Suppressor macrophage (primary cell): ENCODE results near the gene TMEM259.

Experiments
- DNase-seq, 4 experiments: peaks; one replicate each; pipeline ENCODE4 v3.0.0-alpha.2; 2020 to 2022

TMEM259 gene

DNA sequence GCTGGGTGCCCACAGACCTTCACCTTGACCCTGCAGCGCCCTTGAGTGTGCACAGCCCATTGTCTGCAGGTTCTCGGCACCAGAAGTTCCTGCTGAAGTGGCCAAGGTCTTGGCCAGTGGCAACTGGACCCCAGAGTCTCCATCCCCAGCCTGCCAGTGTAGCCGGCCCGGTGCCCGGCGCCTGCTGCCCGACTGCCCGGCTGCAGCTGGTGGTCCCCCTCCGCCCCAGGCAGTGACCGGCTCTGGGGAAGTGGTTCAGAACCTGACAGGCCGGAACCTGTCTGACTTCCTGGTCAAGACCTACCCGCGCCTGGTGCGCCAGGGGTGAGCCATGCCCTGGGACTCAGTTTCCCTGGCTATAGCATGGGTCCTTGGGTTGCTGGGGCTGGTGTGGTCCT is 34.1 kb upstream of the TMEM259 start:
- no peak for DNase-seq

DNA sequence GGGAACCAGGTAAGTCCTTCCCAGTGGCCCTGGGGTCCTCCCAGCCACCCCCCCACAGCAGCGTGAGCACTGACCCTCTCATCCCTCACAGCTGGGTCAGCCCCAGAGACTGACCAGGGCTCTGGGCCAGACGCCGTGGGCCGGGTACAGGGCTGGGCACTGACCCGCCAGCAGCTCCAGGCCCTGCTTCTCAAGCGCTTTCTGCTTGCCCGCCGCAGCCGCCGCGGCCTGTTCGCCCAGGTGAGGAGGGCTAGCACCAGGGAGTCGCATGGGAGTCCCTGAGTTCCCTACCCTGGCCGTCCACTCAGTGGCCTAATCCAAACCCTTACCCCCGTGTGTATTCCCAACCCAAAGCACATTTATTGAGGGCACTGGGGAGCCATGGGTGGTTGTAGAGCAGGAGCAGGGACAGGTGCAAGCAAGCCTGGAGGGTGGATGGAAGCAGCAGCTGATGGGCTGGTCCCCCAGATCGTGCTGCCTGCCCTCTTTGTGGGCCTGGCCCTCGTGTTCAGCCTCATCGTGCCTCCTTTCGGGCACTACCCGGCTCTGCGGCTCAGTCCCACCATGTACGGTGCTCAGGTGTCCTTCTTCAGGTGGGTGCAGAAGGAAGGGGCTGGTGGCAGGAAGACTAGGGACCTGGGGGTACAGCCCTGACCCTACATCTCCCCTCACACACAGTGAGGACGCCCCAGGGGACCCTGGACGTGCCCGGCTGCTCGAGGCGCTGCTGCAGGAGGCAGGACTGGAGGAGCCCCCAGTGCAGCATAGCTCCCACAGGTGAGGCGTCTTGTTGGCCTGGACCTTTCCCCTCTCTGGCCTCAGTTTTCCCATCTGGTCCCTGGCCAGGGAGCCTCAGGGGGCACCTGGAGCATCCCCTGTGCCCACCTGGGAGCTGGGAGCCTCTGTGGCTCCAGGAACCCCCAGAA is 33.4 kb upstream of the TMEM259 start:
- no peak for DNase-seq

DNA sequence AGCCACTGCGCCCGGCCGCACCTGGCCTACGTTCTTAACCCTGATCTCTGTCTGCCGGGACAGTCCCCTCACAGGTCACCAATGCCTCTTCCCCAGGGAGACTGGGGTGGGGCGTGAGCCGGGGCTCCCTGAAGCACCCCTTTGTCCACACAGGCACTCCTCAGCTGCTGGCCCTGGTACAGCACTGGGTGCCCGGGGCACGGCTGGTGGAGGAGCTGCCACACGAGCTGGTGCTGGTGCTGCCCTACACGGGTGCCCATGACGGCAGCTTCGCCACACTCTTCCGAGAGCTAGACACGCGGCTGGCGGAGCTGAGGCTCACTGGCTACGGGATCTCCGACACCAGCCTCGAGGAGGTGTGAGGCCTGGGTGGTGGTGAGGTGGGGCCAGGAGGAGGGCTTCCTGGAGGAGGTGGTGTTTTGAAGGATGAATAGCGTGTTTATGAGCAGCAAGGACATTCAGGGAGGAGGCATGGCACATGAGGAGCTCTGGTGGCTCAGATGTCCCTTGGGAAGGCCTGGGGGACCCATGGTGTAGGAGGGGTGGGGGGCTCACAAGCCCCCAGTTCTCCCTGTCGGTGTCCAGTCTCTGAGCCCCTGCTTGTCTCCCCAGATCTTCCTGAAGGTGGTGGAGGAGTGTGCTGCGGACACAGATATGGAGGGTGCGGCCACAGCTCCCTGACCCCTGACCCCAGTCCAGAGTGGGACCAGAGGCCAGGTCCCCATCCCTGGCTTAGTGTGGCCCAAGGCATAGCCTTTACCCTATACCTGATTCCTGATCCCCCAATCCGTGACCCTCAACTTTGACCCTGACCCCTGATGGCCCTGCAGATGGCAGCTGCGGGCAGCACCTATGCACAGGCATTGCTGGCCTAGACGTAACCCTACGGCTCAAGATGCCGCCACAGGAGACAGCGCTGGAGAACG is 32.5 kb upstream of the TMEM259 start:
- DNase-seq: no peak

DNA sequence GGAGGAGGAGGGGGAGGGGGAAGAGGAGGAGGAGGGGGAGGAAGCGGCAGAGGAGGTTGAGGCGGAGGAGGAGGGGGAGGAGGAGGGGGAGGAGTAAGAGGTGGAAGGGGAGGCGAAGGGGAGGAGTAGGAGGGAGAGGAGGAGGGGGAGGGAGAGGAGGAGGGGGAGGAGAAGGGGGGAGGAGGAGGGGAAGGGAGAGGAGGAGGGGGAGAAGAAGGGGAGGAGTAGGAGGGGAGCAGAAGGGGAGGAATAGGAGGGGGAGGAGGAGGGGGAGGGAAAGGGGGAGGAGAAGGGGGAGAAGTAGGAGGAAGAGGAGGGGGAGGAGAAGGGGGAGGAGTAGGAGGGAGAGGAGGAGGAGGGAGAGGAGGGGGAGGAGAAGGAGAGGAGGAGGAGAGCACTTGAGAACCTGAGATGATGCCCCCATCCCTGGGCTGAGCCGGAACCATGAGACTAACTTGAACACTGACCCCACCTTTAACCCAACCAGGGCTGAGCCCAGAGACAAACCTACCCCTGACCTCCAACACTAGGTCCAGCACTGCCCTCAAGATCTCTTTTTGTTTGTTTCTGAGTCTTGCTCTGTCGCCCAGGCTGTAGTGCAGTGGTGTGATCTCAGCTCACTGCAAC is 31.5 kb upstream of the TMEM259 start:
- DNase-seq: no peak

DNA sequence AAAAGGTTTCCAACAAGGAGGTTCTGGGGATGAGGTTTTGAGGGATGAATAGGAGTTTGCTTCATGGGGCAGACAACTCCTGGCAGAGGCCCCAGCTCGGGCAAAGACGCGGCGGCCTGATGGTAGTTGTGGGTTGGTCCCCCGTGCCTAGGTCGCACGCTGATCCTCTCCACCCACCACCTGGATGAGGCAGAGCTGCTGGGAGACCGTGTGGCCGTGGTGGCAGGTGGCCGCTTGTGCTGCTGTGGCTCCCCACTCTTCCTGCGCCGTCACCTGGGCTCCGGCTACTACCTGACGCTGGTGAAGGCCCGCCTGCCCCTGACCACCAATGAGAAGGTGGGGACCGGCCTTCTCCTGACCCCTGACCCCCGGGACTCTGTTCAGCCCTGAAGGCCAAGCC is 30.9 kb upstream of the TMEM259 start:
- no peak for DNase-seq

DNA sequence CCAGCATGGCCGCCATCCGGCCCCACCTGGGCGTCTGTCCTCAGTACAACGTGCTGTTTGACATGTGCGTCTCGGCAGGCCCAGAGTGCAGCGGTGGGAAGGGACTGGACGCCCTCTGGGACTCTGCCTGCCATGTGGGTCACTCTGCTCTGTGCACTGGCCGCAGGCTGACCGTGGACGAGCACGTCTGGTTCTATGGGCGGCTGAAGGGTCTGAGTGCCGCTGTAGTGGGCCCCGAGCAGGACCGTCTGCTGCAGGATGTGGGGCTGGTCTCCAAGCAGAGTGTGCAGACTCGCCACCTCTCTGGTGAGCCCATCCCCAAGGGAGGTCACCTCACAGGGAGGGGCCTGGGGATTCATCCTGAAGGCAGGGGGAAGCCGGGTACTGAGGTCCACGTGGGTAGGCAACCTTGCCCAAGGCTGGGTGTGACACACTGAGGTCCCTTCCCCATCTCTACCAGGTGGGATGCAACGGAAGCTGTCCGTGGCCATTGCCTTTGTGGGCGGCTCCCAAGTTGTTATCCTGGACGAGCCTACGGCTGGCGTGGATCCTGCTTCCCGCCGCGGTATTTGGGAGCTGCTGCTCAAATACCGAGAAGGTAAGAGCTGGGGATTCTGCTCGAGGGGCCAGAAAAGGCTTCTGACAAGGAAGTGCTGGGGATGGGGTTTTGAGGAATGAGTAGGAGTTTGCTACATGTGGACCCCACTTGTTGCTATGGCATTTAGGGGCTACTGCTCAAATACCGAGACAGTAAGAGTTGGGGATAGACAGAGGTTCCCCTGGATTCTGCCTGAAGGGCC is 30.3 kb upstream of the TMEM259 start:
- no peak for DNase-seq

DNA sequence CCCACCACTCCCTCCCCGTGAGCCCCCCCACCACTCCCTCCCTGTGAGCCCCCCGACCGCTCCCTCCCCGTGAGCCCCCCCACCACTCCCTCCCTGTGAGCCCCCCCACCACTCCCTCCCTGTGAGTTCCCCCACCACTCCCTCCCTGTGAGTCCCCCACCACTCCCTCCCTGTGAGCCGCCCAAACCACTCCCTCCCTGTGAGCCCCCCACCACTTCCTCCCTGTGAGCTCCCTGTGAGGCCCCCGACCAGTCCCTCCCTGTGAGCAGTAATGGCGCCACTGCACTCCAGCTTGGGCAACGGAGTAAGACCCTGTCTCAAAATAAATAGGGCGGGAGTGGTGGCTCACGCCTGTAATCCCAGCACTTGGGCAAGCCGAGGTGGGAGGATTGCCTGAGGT is 28.9 kb upstream of the TMEM259 start:
- no peak for DNase-seq

DNA sequence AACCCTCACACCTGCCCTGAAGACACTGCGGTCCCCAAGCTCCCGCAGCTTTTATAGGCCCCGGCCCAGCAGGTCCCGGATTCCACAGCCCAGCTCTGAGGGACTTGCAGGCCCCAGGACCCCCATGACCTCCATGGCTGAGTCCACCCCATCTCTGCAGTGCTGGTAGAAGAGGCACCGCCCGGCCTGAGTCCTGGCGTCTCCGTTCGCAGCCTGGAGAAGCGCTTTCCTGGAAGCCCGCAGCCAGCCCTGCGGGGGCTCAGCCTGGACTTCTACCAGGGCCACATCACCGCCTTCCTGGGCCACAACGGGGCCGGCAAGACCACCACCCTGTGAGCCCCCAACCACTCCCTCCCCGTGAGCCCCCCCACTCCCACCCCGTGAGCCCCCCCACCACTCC is 28.2 kb upstream of the TMEM259 start:
- no peak for DNase-seq

DNA sequence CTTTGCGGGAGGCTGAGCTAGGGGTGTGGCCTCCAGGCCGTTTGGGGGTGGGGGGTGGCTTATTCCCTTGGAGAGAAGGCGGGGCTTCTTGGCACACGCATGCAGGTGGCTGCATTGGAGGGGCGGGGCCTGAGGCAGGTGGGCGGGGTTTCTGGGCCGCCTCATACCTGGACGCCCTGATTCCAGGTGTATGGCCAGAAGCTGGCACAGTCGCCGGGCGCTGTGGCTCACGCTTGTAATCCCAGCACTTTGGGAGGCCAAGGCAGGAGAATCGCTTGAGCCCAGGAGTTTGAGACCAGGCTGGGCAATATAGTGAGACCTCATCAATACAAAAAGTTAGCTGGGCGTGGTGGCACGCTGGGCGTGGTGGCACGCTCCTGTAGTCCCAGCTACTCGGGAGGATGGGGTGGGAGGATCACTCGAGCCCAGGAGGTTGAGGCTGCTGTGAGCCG is 26.8 kb upstream of the TMEM259 start:
- no peak for DNase-seq

DNA sequence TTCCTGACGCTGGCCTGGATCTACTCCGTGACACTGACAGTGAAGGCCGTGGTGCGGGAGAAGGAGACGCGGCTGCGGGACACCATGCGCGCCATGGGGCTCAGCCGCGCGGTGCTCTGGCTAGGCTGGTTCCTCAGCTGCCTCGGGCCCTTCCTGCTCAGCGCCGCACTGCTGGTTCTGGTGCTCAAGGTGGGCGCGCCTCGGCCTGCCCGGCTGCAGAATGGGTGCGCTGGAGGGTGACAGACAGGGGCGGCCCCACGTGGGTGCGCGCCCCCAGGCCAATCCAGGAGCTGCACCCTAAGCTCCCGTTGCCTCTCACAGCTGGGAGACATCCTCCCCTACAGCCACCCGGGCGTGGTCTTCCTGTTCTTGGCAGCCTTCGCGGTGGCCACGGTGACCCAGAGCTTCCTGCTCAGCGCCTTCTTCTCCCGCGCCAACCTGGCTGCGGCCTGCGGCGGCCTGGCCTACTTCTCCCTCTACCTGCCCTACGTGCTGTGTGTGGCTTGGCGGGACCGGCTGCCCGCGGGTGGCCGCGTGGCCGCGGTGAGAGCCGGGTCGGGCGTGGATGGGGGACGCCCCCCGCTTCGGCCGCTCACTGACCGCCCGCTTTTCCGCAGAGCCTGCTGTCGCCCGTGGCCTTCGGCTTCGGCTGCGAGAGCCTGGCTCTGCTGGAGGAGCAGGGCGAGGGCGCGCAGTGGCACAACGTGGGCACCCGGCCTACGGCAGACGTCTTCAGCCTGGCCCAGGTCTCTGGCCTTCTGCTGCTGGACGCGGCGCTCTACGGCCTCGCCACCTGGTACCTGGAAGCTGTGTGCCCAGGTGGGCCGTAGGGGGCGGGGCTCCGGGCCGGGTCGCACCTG is 26.1 kb upstream of the TMEM259 start:
- no peak for DNase-seq

DNA sequence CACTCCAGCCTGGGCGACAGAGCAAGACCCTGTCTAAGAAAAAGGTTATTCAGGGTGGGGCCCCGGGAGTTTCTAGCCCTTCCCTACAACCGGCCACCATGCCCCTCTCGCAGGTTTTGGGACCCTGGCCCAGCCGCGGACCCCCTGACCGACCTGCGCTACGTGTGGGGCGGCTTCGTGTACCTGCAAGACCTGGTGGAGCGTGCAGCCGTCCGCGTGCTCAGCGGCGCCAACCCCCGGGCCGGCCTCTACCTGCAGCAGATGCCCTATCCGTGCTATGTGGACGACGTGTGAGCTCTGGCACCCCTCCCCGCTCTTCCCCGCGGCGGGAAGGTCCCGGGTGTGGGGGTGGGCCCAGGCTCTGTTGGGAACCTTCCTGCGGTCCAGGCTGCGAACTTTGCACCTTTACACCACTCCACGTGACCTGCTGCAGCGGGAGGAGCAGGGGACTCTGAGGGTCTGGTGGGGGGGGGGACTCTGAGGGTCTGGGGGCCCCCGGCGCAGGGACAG is 25.2 kb upstream of the TMEM259 start:
- DNase-seq: no peak

DNA sequence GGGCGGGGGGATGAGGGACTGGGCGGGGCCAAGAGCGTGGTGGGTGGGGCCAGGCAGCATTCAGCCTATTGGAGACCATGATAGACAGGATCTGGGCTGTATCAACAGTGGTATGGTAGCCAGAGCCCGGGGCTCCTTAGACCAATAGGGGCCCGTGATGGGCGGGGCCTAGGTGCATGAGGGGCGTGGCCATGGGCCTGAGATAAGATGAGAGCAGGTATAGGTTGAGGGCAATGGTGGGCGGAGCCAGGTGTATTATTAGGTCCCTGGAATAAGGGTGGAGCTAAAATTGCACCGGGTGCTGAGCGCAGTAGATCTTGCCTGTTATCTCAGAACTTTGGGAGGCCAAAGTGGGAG is 24.3 kb upstream of the TMEM259 start:
- DNase-seq: peak in 2 of 4 experiments; percentile 45 to 52

DNA sequence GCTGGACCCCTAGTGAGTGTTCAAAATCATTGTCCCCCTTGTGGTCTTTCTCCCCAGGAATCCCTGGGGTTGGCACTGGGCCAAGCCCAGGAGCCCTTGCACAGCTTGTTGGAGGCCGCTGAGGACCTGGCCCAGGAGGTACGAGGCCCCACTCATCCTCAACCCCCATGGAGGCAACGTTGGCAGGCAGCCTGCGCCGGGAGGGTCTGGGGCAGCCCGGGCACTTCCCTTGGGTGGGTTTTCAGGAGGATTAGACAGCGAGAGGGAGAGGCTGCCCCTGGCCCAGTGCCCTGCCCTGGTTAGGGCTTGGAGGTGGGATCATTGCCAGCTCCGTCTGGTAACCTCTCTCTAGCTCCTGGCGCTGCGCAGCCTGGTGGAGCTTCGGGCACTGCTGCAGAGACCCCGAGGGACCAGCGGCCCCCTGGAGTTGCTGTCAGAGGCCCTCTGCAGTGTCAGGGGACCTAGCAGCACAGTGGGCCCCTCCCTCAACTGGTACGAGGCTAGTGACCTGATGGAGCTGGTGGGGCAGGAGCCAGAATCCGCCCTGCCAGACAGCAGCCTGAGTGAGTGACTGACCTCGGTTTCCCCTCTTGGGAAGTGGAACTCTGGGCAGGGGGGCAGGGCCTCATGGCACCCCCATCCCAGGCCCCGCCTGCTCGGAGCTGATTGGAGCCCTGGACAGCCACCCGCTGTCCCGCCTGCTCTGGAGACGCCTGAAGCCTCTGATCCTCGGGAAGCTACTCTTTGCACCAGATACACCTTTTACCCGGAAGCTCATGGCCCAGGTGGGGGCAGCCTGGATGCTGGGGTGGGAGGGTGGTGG is 22.0 kb upstream of the TMEM259 start:
- DNase-seq: no peak

DNA sequence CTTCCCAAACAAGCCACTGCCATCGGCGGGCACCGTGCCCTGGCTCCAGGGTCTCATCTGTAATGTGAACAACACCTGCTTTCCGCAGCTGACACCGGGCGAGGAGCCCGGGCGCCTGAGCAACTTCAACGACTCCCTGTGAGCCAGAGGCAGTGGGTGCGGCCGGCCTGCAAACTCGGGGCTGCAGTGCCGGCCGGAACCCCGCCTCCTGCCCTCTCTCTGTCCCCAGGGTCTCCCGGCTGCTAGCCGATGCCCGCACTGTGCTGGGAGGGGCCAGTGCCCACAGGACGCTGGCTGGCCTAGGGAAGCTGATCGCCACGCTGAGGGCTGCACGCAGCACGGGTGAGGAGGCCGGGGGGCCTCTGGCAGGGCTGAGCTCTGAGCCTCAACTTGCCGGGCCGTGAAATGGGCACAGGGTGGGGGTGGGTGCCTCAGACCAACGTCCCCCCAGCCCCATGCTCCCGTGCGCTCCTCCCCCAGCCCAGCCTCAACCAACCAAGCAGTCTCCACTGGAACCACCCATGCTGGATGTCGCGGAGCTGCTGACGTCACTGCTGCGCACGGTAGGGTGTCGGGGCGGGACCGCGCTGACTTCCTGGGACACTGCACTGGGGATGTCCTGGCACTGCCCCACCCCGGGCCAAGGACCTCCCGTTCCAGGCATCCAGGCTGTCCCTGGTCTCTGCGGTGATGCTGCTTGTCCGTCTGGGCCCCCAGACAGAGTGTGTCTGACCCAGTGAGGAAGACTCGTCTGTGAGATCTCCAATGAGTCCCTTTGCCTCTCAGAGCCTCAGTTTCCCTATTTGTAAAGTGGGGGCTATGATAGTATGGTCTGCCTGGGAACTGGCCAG is 21.1 kb upstream of the TMEM259 start:
- DNase-seq: no peak

DNA sequence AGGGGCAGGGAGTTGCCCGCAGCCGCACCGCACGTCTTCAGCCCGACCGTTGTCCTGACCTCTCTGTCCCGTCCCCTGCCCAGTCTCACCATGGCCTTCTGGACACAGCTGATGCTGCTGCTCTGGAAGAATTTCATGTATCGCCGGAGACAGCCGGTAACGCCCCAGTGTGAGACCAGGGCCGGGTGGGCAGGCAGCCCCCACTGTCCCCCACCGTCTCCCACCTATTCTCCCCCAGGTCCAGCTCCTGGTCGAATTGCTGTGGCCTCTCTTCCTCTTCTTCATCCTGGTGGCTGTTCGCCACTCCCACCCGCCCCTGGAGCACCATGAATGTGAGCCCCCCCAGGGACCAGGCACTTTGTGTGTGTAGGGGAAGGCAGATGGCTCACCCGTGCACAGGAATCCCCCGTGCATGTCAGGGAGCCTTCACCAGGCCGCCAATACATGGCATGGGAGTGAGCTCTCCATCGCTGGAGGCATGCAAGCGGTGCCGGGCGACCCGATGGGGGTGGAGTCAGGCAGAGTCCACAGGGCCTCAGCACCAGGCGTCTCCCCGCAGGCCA is 20.4 kb upstream of the TMEM259 start:
- no peak for DNase-seq

DNA sequence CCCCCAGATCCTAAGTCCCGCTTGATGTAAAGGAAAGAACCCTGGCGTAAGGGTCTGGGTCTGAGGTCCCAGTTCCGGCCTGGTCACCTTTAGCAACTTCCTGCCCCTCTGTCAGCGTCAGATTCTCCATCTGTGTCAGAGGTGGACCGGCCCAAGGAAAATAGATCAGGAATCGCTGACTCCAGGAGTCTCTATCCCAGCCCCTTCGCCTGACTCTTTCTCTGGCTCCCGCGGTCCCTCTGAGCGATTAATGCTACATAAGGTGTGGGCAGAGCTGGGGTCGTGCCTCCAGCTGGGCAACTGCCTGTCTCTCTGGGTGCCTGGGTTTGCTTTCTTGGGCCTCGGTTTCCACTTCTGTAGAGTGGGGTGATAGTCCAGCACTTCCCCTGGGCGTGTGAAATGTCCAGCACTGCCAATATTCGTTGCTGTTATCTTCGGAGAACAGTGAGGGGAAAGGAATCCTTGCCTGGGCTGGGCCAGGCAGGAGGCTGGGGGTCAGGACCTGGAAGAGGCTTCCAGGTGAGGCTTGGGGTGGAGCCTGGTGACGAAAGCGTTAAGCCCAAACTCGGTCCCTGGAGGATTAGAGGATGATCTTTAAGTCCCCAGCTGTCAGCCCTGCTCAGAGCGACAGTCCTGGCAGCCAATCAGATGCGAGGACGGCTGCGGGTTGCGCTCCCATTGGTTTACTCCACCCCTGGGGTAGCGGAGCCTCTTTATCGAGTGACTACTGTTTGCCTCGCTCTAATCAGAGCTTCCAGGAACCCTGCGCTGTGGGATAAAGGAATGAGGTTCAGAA is 19.8 kb upstream of the TMEM259 start:
- DNase-seq: peak; percentile 88 to 94 (median 91)

DNA sequence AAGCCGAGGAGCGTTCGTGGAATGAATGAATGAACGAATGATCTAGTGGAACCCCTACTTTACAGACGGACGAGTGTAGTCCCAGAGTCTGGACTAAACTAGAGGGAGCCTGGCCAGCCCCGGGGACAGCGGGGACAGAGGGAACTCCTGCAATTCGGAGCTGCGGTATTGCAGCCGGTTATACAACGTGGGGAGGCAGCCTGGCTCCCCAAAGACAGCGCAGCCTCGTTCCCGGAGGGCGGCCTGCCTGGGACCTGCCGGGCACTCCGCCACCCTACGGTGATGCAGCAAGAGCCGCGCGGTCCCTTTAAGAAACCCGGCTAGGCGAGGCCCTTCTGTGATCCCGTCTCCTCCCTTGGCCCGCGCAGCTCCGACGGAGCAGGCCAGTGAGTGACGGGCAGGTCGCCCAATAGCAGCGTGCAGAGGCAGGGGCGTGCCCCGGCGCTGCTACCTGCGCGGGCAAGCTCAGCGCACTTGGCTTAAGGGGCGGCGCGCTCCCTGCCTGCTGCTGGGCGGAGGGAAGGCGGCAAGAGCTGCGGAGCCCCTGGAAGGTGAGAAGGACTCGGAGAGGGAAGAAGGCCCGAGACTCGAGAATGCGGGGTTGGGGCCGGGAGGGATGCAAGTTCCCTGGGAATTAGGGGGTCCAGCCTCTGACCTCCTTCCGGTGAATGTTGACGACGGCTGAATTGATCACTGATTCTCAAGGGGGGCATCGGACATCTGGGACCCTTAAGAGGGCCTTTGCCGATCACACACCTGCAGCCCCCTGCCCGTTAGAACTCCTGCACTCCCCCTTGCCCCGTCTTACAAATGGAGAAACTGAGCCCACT is 18.9 kb upstream of the TMEM259 start, which contains the start of gene ABCA7:
Gene ABCA7 (plus strand): TSS at position 462 of the 830 bp plus-strand sequence. CDS start 1,255 bp downstream, outside the sequence.
- DNase-seq: peak; percentile 97 to 99 (median 98)
